Breast epithelium (tissue), 4 donors: Measurements from ENCODE around the gene GNAI2. TPM values are rescaled to one million over a fixed set of nuclear protein-coding genes. Genes with fewer than 3 reads are reported as not detected.

ENCODE experiments used
- DNase-seq, 2 donors: peaks; one replicate each; pipeline ENCODE4 v3.0.0-alpha.2; 2019; ENCODE audit warnings: low spot score in 2 of 2
- H3K27ac ChIP-seq, 2 donors: fragments of 200-600 bp; sonication (generic) in 1 of 2; one replicate each; pipeline ENCODE4 v1.5.1; 2016 to 2019; ENCODE audit warnings: mild to moderate bottlenecking in 1 of 2
- H3K27me3 ChIP-seq, 2 donors: fragments of 200-600 bp; sonication (generic) in 1 of 2; one replicate each; pipeline versions ENCODE4 v1.5.1 to v1.6.0; 2017 to 2019; ENCODE audit warnings: control low read depth in 1 of 2, mild to moderate bottlenecking in 1 of 2
- H3K36me3 ChIP-seq: fragments of 200-600 bp; one replicate; pipeline ENCODE4 v1.5.1; 2019
- H3K4me1 ChIP-seq, 2 donors: fragments of 200-600 bp; sonication (generic); one replicate each; pipeline ENCODE4 v1.5.1; 2016 to 2019; ENCODE audit warnings: control low read depth in 1 of 2
- H3K4me3 ChIP-seq, 3 donors: fragments of 200-600 bp; sonication (generic); 1 replicate in 2 of 3; 2 replicates in 1 of 3; pipeline ENCODE4 v1.5.1; 2016 to 2019; ENCODE audit warnings: mild to moderate bottlenecking in 3 of 3, moderate library complexity in 2 of 3
- H3K9me3 ChIP-seq, 2 donors: fragments of 200-600 bp; sonication (generic) in 1 of 2; one replicate each; pipeline ENCODE4 v1.5.1; 2016 to 2019; ENCODE audit warnings: control low read depth in 1 of 2
- POLR2A ChIP-seq: fragments of 450-650 bp; IDR thresholded peaks from one replicate; pipeline ENCODE4 v1.6.1; 2016; ENCODE audit warnings: antibody characterized with exemption, mild to moderate bottlenecking, moderate library complexity
- POLR2AphosphoS5 ChIP-seq, 3 donors: sonication (generic); formaldehyde crosslinking; IDR thresholded peaks; one replicate each; pipeline ENCODE4 v1.6.1; 2017; ENCODE audit warnings: antibody characterized with exemption in 3 of 3
- intact Hi-C: fragments of 100-400 bp; cut with DNase I; formaldehyde crosslinking; loops from one replicate; pipeline ENCODE4 v1.15.1; 2023; ENCODE audit warnings: low total_unique reads
- total RNA-seq, 3 donors: library from RNA; depleted of rRNA; stranded (reverse); fragments of >200 nt; gene quantifications; one replicate each; pipeline ENCODE4 v1.1.0, GENCODE V29; 2016
- TF ChIP-seq, protein P1 (sequence below), 3 donors: fragments of 450-650 bp; IDR thresholded peaks; one replicate each; pipeline ENCODE4 v1.5.1; 2016 to 2017; ENCODE audit warnings: antibody characterized with exemption in 3 of 3, mild to moderate bottlenecking in 3 of 3, moderate library complexity in 3 of 3

Gene GNAI2
- total RNA-seq, 3 donors from 2014 or later: 95.3 to 232 (median 162) TPM

DNA sequence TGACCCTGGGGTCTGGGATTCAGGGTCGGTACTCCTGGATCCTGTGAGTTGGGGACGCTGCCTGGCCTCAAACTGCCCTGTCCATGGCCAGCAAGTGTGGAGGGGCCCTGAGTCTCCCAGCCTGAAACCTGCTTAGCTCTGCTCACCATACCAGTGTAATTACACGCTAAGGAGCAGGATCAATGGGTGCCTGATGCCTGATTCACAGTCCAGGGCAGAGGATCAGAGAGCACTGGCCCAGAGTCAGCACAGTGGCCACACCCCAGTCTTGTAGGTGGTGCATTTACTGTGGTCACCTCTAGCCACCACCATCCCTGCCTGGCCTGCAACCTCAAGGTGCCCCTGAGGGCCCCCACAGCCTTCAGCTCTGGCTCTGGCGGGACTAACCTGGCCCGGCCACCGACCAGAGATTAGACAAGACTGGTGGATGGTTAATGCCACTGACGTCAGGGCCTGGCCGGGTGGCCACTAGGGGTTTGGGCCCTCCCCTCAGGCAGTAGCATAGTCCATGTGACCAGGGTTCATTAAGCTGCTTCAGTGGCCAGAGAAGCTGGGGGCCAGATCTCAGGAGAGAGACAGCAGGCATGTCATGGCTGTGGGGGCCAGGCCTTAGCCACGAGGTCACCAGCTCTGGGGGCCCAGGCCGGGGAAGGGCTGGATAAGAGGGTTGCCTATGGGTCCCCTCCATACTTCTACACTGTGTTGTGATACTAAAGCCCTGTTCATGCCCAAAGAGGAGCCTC is 34.3 kb upstream of the GNAI2 start:
- Histone ChIP-seq H3K4me1 (peaks cover 4% of the 10 kb centered on the region in 2 donors), H3K36me3 (no peaks in the 10 kb centered on the region), H3K27ac (no peak overlapping the region), H3K27me3 (peaks cover 0 to 23% of the 10 kb centered on the region in 2 donors), H3K9me3 (no peaks in the 10 kb centered on the region), H3K4me3 (no peak overlapping the region)
- TF ChIP-seq POLR2AphosphoS5 (IDR thresholded peaks at IDR 0.05): no peak
- TF ChIP-seq POLR2A: no peak
- TF ChIP-seq, protein P1, sequence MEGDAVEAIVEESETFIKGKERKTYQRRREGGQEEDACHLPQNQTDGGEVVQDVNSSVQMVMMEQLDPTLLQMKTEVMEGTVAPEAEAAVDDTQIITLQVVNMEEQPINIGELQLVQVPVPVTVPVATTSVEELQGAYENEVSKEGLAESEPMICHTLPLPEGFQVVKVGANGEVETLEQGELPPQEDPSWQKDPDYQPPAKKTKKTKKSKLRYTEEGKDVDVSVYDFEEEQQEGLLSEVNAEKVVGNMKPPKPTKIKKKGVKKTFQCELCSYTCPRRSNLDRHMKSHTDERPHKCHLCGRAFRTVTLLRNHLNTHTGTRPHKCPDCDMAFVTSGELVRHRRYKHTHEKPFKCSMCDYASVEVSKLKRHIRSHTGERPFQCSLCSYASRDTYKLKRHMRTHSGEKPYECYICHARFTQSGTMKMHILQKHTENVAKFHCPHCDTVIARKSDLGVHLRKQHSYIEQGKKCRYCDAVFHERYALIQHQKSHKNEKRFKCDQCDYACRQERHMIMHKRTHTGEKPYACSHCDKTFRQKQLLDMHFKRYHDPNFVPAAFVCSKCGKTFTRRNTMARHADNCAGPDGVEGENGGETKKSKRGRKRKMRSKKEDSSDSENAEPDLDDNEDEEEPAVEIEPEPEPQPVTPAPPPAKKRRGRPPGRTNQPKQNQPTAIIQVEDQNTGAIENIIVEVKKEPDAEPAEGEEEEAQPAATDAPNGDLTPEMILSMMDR (IDR thresholded peaks at IDR 0.05): no peak
- intact Hi-C loops: no loop called here
- no peak for DNase-seq

DNA sequence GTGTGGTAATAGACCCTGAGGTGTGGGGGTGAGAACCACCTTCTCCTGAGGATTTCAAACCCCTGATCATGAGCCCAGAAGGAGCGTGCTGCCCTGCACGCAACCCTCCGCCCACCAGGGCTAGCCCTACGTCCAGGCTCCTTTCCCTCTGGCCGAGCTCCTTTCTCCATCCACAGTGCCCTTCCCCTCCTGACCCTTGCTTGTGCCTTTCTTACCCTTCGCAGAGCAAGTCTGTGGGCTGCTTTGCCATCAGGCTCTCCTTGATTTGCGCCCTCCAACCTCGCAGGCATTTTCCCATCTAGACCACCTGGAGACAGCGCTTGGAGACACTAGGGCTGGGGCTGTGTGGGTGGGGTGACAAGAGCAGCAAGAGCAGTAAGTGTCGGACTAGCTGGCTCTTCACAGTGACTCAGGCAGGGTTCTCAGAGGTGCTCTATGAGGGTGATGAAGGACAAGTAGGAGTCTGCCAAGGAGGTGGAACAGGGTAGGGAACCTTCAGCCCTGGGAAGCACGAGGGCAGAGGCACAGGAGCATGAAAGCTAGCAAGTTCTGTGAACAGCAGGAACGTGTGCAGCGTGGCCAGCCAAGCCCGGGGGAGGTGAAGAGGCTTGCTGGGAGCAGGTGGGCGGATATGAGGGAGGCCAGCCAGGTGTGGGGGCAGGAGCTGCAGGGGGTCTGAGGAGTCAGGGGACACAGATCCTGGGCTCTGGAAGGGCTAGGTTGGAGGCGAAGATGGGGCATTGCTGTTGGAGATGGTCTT is 33.5 kb upstream of the GNAI2 start:
- Histone ChIP-seq H3K4me3 (no peak overlapping the region), H3K27ac (no peak overlapping the region), H3K27me3 (peaks cover 0 to 23% of the 10 kb centered on the region in 2 donors), H3K4me1 (peaks cover 4% of the 10 kb centered on the region in 2 donors), H3K36me3 (no peaks in the 10 kb centered on the region), H3K9me3 (no peaks in the 10 kb centered on the region)
- TF ChIP-seq POLR2A (no peak), POLR2AphosphoS5 (IDR thresholded peaks at IDR 0.05) (no peak)
- TF ChIP-seq, protein P1 (IDR thresholded peaks at IDR 0.05): no peak
- DNase-seq: no peak
- intact Hi-C loops: no loop called here

DNA sequence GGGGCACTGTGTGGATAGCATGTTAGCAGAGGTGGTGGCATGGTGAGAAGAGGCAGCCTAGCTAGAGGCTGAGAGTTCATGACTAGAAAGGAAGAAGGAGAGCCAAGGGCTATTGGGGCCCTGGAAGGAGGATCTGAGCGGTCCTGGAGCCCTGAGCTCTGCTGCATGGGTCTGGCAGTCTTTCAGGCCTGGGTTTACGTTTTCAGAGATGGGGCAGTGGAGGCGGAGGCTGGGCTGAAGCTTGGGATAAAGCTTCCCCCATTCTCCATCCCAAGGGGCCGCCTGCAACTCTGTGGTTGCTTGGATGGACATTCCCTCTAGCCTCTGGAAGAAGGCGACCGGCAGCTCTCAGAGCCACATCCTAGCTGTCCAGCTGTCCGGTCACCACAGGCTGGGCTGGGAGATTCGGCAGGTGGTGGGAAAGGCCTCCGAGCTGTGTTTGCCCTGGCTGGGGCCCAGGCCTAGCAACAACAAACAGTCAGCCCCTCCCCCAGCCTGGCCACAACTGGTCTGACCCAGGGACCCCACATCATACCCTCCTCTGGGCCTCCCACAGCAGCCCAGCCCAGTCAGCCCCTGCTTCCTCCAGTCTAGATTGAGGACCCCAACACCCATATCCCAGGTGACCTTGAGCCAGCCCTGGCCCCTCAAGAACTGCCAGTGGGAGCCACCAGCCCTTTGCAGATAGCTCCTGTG is 32.7 kb upstream of the GNAI2 start:
- no peak for DNase-seq
- peaks cover 4% of the 10 kb centered on the region in 2 donors for H3K4me1 ChIP-seq
- no peak for TF ChIP-seq POLR2AphosphoS5 (IDR thresholded peaks at IDR 0.05)
- TF ChIP-seq, protein P1 (IDR thresholded peaks at IDR 0.05): no peak
- no peak for TF ChIP-seq POLR2A
- H3K27ac ChIP-seq: no peak overlapping the region
- intact Hi-C loops: no loop called here
- peaks cover 0 to 23% of the 10 kb centered on the region in 2 donors for H3K27me3 ChIP-seq
- no peak overlapping the region for H3K4me3 ChIP-seq
- H3K9me3 ChIP-seq: no peaks in the 10 kb centered on the region
- no peaks in the 10 kb centered on the region for H3K36me3 ChIP-seq

DNA sequence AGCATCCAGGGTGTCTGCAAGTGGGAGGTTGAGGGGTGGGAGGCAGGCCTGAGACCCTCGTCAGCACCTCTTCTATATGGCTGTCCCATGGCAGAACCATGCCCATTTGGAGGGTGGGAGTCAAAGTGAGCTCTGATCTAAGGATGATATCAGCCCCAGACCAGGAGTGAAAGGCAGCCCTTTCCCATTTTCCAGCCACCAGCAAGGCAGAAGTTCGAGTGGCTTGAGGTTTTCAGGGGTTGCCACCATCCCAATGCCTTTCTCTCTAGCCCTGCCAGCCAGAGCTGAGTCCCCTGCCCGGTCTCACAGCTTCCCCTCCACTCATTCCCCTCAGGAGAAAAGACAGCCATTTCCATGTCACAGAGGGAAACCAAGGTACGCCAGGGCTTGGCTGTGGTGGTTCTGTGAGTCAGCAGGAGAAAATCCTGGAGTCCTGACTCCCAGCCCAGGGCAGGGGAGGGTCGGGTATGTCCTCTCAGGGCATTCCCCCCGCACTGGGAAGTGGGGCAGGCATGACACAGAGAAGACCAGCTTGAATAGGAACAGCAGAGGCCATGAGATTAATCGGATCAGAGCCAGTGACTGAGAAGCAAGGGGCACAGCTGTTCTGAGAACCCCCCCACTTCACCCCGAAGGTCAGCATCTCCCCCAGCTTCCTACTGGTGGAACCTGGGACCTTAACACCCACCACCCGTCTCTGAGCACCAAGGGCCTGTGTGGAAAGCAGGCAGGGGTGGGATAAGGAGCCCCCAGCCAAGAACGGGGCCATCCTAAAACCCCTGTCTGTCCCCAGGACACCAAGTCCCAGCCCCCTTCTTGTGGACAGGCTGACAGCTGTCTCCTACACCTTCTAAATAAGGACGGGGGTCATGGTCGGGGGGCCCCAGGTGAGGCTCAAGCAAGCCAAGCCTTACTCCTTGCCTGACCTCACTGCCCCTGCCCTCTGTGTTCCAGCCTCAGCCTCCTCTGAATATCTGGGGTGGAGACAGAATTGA is 31.9 kb upstream of the GNAI2 start:
- Histone ChIP-seq H3K4me1 (peaks cover 4% of the 10 kb centered on the region in 2 donors), H3K27me3 (peaks cover 0 to 23% of the 10 kb centered on the region in 2 donors), H3K9me3 (no peaks in the 10 kb centered on the region), H3K36me3 (no peaks in the 10 kb centered on the region), H3K27ac (no peak overlapping the region), H3K4me3 (peak overlapping the region in 2 of 3 donors; percentile 47 to 68)
- intact Hi-C loops: no loop called here
- TF ChIP-seq POLR2AphosphoS5 (IDR thresholded peaks at IDR 0.05) (no peak), POLR2A (no peak)
- TF ChIP-seq, protein P1 (IDR thresholded peaks at IDR 0.05): no peak
- no peak for DNase-seq
